GM12878 (cell line): ENCODE measurements around the gene COMMD10.

ENCODE experiments used
- CEBPB ChIP-seq, 2 experiments: fragments of 150-350 bp in 1 of 2; IDR thresholded peaks; 2 replicates each; pipeline ENCODE4 v1.6.1; 2012 to 2014; ENCODE audit warnings: low read depth in 2 of 2, low read length in 2 of 2, borderline replicate concordance in 1 of 2, inconsistent platforms in 1 of 2
- SREBF1 ChIP-seq: IDR thresholded peaks from 2 replicates; pipeline ENCODE4 v1.6.1; 2012; ENCODE audit warnings: mild to moderate bottlenecking, low read length

- TF ChIP-seq SREBF1 (no peak), CEBPB (IDR thresholded peaks at IDR 0.05; ENCODE audit: borderline replicate concordance in 1 of 2, low read depth in 2 of 2, low read length in 2 of 2) (no peak)
These were observed 215.2 kb downstream of the COMMD10 start for GRCh38 chr5:116299746-116300640.
